Thymus (tissue), 11 donors: ENCODE data around the gene ERC2. TPM values are rescaled to one million over a fixed set of nuclear protein-coding genes. Genes with fewer than 3 reads are reported as not detected.

Experiments used
- DNase-seq, 9 donors: peaks; one replicate each; pipeline ENCODE4 v3.0.0-alpha.2; 2013; ENCODE audit warnings: low spot score in 9 of 9, low read depth in 6 of 9, missing footprints in 1 of 9
- H3K27ac ChIP-seq, 2 donors: one replicate each; pipeline ENCODE4 v1.5.1; 2013; ENCODE audit warnings: control low read depth in 1 of 2, low read depth in 1 of 2, low read length in 1 of 2, mild to moderate bottlenecking in 1 of 2, moderate library complexity in 1 of 2
- H3K27me3 ChIP-seq, 2 donors: one replicate each; pipeline ENCODE4 v1.5.1; 2013; ENCODE audit warnings: low read length in 1 of 2; ENCODE audit not compliant: control insufficient read depth in 2 of 2, insufficient read depth in 1 of 2
- H3K36me3 ChIP-seq, 2 donors: one replicate each; pipeline ENCODE4 v1.5.1; 2013; ENCODE audit warnings: low read length in 1 of 2, mild to moderate bottlenecking in 1 of 2, moderate library complexity in 1 of 2; ENCODE audit not compliant: control insufficient read depth in 2 of 2, insufficient read depth in 2 of 2
- H3K4me1 ChIP-seq, 2 donors: one replicate each; pipeline ENCODE4 v1.5.1; 2013; ENCODE audit warnings: low read length in 2 of 2; ENCODE audit not compliant: control insufficient read depth in 2 of 2, insufficient read depth in 2 of 2
- H3K4me3 ChIP-seq, 2 donors: one replicate each; pipeline ENCODE4 v1.5.1; 2013; ENCODE audit warnings: low read length in 2 of 2, control low read depth in 1 of 2, mild to moderate bottlenecking in 1 of 2
- H3K9me3 ChIP-seq, 2 donors: one replicate each; pipeline ENCODE4 v1.5.1; 2013; ENCODE audit warnings: low read length in 1 of 2, mild to moderate bottlenecking in 1 of 2; ENCODE audit not compliant: control insufficient read depth in 2 of 2, insufficient read depth in 1 of 2
- WGBS: extraction: QIAGEN DNeasy Blood & Tissue Kit; methylation state at CpG from one replicate; pipeline ENCODE4 v1.1.7; 2013; 5-methylcytosine and 5-hydroxymethylcytosine counted together
- polyA plus RNA-seq: library from polyadenylated mRNA; stranded (reverse); fragments of 200-250 nt; gene quantifications from one replicate; pipeline ENCODE4 v1.2.3, GENCODE V29; 2013
- total RNA-seq: library from RNA; stranded (reverse); fragments of 120-200 nt; gene quantifications from one replicate; pipeline ENCODE4 v1.2.4, GENCODE V29; 2013
- donor health status: healthy.

The ERC2 gene
- total and polyA plus RNA-seq, 2 donors: 0.28 to 0.50 TPM

DNA sequence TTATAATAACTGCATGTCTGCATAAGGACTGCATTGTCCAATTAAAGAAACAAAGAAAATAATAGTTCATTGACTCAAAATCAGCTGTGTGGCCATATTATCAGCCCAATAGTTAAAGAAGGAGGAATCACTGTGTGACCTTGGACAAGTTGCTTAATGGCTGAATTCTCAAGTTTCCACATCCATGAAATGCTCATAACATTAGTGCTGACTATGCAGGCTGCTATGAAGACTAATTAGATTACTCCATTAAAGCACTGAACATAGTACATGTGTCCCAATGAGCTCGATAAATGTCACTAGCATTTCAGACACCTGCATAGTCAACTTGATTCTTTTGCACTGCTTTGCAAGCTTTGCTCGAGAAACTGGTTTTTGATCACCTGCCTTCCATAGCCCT is 870.0 kb downstream of the ERC2 start:
- Histone ChIP-seq H3K4me1 (peaks cover 2 to 3% of the 10 kb centered on the region in 2 donors), H3K36me3 (no peaks in the 10 kb centered on the region), H3K27me3 (no peaks in the 10 kb centered on the region), H3K27ac (no peak overlapping the region), H3K9me3 (no peaks in the 10 kb centered on the region), H3K4me3 (no peak overlapping the region)
- no peak for DNase-seq
- WGBS: 96% methylated on average over 2 of the region's 2 CpGs

DNA sequence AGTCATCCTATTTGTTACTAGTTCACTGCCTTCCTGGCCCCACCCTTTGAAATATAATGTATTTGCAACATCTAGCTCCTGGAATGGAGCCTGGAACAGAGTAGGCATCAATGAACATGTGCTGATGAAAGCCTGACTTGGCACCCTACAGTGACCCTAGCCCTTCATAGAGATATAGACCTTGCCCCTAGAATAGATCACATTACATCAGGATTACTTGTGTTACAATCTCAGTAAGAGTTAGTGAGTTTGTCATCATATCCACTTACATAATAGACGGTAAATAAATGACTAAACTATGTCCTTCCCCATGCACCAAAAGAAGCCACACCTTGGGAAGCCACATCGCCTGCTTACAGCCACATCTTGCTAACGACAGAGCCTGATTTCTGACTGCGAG is 870.6 kb downstream of the ERC2 start:
- Histone ChIP-seq H3K4me3 (no peak overlapping the region), H3K27ac (no peak overlapping the region), H3K27me3 (no peaks in the 10 kb centered on the region), H3K4me1 (peaks cover 2 to 3% of the 10 kb centered on the region in 2 donors), H3K36me3 (no peaks in the 10 kb centered on the region), H3K9me3 (no peaks in the 10 kb centered on the region)
- DNase-seq: no peak
- WGBS: 98% methylated on average over 4 of the region's 4 CpGs

DNA sequence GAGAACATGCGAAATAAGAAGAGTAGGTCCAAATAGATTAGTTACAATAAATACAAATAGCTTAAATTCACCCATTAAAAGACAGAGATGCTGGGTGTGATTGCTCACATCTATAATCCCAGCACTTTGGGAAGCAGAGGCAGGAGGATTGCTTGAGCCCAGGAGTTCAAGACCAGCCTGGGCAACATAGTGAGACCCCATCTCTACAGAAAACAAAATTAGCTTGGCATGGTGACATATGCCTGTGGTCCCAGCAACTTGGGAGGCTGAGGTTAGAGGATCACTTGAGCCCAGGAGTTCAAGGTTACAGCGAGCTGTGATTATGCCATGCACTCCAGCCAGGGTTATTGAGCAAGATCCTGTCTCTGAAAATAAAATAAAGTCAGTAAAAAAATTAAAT is 872.1 kb downstream of the ERC2 start:
- WGBS: 95% methylated on average over 2 of the region's 2 CpGs
- Histone ChIP-seq H3K36me3 (no peaks in the 10 kb centered on the region), H3K9me3 (no peaks in the 10 kb centered on the region), H3K27me3 (no peaks in the 10 kb centered on the region), H3K4me1 (no peaks in the 10 kb centered on the region), H3K4me3 (no peak overlapping the region), H3K27ac (no peak overlapping the region)
- DNase-seq: no peak

DNA sequence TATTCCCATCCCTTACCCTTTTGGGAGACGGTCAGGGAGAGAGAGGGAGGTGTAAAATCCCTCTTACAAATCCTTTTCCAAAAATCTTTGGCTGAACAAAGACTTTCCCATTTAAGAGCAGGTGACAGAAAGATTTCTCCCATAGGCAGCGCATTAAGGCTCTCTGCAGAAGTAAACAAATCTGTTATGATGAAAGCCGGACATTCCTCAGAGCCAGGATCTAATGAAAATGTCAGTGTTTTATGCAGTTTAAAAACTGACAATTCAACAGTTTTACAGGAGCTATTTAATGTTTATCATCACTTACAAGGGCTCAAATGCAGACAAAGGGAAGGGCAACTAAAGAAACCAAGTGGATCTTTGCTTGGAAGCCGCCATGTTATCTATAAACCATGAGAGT is 872.8 kb downstream of the ERC2 start:
- Histone ChIP-seq H3K27me3 (no peaks in the 10 kb centered on the region), H3K36me3 (no peaks in the 10 kb centered on the region), H3K4me1 (no peaks in the 10 kb centered on the region), H3K27ac (no peak overlapping the region), H3K4me3 (no peak overlapping the region), H3K9me3 (no peaks in the 10 kb centered on the region)
- no peak for DNase-seq
- WGBS: 94% methylated on average over 4 of the region's 4 CpGs

DNA sequence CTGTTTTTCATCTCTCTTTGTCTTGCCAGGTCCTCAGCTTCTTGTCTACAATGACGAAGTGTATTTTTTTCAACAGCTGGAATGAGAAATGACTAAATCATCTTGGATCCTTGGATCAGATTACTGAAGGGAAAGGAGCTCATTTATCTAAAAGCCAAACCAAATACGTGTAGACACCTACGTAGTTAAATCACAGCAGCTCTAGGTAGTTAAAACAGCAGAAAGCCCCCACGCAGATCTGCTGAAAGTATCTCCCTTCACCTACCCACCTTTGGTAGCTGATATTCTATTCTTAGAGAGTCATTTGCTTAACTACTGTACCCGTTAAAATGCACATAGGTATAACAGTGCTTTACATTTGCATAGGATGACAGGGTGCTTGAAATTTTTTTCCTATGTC is 875.7 kb downstream of the ERC2 start:
- 92% methylated on average over 5 of the region's 5 CpGs for WGBS
- no peak for DNase-seq
- no peak overlapping the region for H3K27ac ChIP-seq
- no peaks in the 10 kb centered on the region for H3K9me3 ChIP-seq
- H3K4me1 ChIP-seq: peaks cover 0 to 3% of the 10 kb centered on the region in 2 donors
- H3K36me3 ChIP-seq: no peaks in the 10 kb centered on the region
- no peak overlapping the region for H3K4me3 ChIP-seq
- H3K27me3 ChIP-seq: no peaks in the 10 kb centered on the region

DNA sequence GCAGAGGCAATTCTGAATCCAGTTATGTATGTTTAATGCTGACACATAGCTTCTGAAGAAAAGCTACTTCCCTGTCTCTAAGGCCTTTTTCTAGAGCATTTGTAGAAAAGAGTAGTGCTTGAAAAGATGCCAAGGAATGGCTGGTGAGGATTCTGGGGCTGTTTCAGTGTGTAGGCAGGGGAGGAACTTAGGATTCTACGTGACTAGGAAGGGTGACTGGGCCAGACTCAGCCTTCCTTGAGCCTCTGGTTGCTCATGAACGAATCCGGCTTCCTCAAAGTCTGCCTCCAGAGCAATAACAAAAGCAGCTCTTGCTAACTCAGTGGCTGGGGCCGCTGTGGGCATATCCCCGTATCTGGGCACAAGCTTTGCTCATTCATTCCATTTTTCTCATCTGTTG is 876.4 kb downstream of the ERC2 start:
- H3K4me3 ChIP-seq: no peak overlapping the region
- no peaks in the 10 kb centered on the region for H3K36me3 ChIP-seq
- H3K9me3 ChIP-seq: no peaks in the 10 kb centered on the region
- H3K4me1 ChIP-seq: peaks cover 0 to 3% of the 10 kb centered on the region in 2 donors
- WGBS: 92% methylated on average over 5 of the region's 5 CpGs
- no peaks in the 10 kb centered on the region for H3K27me3 ChIP-seq
- H3K27ac ChIP-seq: no peak overlapping the region
- DNase-seq: no peak

DNA sequence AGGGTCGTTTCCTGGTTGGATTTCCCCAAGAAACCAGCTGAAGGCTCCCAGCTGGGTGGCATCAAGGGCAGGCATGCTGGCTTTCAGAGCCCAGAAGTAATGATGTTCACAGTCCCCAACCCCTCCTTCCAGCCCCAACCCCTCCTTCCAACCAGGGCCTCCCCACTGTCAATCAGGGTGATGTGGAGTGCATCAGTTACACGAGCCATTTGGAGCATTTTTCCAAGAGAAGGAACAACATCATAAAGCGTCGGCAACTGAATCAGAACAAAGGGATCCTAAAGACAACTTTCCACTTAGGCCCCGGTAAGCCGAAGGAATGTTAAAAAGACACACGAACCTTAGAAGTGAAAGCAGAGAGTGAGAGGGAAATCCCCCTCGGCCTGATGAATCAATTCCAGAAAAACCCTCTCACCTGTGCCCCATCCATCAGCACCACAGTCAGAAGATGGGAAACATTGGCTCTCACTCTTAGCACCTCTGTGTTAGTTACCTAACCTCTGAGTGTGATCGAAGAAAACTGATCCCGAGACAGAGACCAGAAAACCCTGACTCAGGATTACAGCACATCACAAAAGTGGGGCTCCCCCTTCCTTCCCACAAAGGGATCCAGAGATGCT is 880.0 kb downstream of the ERC2 start:
- WGBS: 92% methylated on average over 10 of the region's 10 CpGs
- Histone ChIP-seq H3K9me3 (no peaks in the 10 kb centered on the region), H3K27me3 (no peaks in the 10 kb centered on the region), H3K36me3 (no peaks in the 10 kb centered on the region), H3K27ac (peak overlapping the region in 1 of 2 donors; percentile 14), H3K4me3 (no peak overlapping the region), H3K4me1 (peaks cover 7 to 11% of the 10 kb centered on the region in 2 donors)
- peak in 1 of 9 donors; percentile 21 for DNase-seq

DNA sequence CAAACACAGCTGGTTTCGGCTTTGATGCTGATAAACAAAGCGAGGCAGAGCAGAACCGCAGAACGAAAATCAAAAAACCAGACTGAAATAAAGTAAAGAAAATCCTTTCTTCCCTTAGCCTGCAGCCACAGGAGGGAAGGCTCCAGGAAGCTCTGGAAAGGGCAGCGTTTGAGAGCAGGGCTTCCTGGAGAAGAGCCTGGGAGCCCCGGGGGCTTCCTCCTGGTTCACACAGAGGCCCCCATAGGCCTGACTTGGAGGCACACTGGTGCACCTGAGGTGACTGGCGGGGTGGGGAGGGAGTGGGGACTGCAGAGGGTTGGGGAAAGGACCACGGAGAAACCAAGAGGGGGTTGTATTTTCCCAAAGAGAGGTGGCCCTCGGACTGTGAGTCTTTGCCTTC is 882.4 kb downstream of the ERC2 start:
- peak in 1 of 9 donors; percentile 44 for DNase-seq
- H3K36me3 ChIP-seq: no peaks in the 10 kb centered on the region

DNA sequence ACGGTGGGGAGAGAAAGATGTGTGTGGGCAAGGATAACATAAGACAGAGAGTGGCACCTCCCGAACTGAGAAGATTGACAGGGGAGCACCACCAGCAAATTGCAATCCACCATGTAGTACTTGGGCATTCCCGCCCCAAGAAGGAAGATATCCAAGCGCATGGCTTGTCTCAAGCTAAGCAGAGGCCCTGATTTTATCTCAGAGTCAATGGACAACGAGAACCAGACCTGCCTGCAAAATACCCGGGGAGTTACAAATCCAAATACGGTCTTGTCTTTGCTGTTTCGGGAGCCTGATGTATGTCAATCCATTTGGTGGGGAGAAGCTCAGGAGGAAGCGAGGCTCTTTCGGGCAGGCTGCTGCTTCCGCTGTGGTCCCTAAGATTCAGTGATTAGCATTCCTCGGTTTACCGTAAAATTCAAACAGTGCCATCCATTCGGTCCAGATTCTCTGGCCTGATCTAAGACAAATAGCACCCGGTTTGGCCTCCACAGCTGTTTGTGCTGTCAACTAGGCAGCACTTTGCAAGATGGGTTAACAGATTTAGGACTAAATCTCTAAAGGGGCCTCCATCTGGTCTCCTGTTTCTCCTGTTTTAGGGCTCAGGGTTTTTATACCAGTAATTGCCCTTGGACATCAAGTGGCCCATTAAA is 883.4 kb downstream of the ERC2 start:
- Histone ChIP-seq H3K36me3 (no peaks in the 10 kb centered on the region), H3K27ac (no peak overlapping the region), H3K27me3 (no peaks in the 10 kb centered on the region), H3K9me3 (no peaks in the 10 kb centered on the region), H3K4me1 (peaks cover 7 to 11% of the 10 kb centered on the region in 2 donors), H3K4me3 (no peak overlapping the region)
- WGBS: 96% methylated on average over 15 of the region's 15 CpGs
- no peak for DNase-seq

More for the DNA sequence above, 882.4 kb downstream of the ERC2 start:
- Histone ChIP-seq H3K9me3 (no peaks in the 10 kb centered on the region), H3K4me3 (no peak overlapping the region), H3K27ac (no peak overlapping the region), H3K27me3 (no peaks in the 10 kb centered on the region), H3K4me1 (peaks cover 7 to 11% of the 10 kb centered on the region in 2 donors)
- 80% methylated on average over 9 of the region's 9 CpGs for WGBS
